Prostate gland (tissue), 2 donors: ENCODE data around the gene DOCK3.

Experiments
- POLR2A ChIP-seq: fragments of 450-650 bp; IDR thresholded peaks from one replicate; pipeline ENCODE4 v1.6.1; 2016; ENCODE audit warnings: antibody characterized with exemption, mild to moderate bottlenecking
- TF ChIP-seq, protein P1 (sequence below), 4 experiments: fragments of 200-600 bp in 2 of 4; fragments of 450-650 bp in 2 of 4; sonication (generic) in 2 of 4; IDR thresholded peaks; 1 replicate in 3 of 4; 2 replicates in 1 of 4; pipeline ENCODE4 v1.5.1; 2016 to 2019; ENCODE audit warnings: antibody characterized with exemption in 4 of 4, mild to moderate bottlenecking in 2 of 4, moderate library complexity in 2 of 4

DNA sequence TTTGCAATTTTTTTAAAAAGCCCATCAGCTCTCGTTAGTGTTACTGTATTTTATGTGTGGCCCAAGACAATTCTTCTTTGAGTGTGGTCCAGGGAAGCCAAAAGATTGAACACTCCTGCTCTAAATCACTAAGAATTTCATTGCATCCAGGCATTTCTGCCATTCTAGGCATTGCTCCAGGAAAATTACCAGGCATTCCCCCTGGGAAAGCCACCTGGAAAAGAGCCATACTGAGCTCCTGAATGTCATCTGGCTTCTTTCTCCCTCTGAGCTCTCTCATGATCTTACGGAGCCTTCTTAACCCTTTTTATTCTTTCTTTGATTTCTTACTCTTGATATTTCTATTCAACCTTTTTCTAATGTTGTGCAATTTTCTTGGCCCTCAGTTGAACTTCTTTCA is 202.2 kb downstream of the DOCK3 start:
- TF ChIP-seq, protein P1, sequence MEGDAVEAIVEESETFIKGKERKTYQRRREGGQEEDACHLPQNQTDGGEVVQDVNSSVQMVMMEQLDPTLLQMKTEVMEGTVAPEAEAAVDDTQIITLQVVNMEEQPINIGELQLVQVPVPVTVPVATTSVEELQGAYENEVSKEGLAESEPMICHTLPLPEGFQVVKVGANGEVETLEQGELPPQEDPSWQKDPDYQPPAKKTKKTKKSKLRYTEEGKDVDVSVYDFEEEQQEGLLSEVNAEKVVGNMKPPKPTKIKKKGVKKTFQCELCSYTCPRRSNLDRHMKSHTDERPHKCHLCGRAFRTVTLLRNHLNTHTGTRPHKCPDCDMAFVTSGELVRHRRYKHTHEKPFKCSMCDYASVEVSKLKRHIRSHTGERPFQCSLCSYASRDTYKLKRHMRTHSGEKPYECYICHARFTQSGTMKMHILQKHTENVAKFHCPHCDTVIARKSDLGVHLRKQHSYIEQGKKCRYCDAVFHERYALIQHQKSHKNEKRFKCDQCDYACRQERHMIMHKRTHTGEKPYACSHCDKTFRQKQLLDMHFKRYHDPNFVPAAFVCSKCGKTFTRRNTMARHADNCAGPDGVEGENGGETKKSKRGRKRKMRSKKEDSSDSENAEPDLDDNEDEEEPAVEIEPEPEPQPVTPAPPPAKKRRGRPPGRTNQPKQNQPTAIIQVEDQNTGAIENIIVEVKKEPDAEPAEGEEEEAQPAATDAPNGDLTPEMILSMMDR (IDR thresholded peaks at IDR 0.05), result no peak
- no peak for TF ChIP-seq POLR2A
